Nephron progenitor cell (in vitro differentiated cells): Measurements from ENCODE around the gene STEAP1B.
"Not testable (repeated sequence)": the region's sequence is repeated elsewhere in the genome, so short reads cannot be mapped to it uniquely, and the experiment has no call there.

Experiments
- DNase-seq: peaks from one replicate; pipeline ENCODE4 v3.0.0; 2021
- H3K27ac Mint-ChIP-seq: 2 replicates; pipeline ENCODE4 v1.8.0; 2021; ENCODE audit warnings: mild to moderate bottlenecking, moderate library complexity, mixed read lengths
- H3K27me3 Mint-ChIP-seq: 2 replicates; pipeline ENCODE4 v1.8.0; 2021; ENCODE audit warnings: mild to moderate bottlenecking, low read depth, mixed read lengths; ENCODE audit not compliant: poor library complexity
- H3K36me3 Mint-ChIP-seq: 2 replicates; pipeline ENCODE4 v1.8.0; 2021; ENCODE audit warnings: low read depth, mixed read lengths
- H3K4me1 Mint-ChIP-seq: 2 replicates; pipeline ENCODE4 v1.8.0; 2021; ENCODE audit warnings: mixed read lengths
- H3K4me3 Mint-ChIP-seq: 2 replicates; pipeline ENCODE4 v1.8.0; 2021; ENCODE audit warnings: mild to moderate bottlenecking, moderate library complexity, mixed read lengths
- H3K9me3 Mint-ChIP-seq: 2 replicates; pipeline ENCODE4 v1.8.0; 2021; ENCODE audit warnings: mild to moderate bottlenecking, moderate library complexity, mixed read lengths
- CTCF ChIP-seq: fragments of 200-600 bp; sonication (generic); IDR thresholded peaks from 2 replicates; pipeline ENCODE4 v1.5.0; 2021; ENCODE audit warnings: antibody characterized with exemption

The STEAP1B gene

DNA sequence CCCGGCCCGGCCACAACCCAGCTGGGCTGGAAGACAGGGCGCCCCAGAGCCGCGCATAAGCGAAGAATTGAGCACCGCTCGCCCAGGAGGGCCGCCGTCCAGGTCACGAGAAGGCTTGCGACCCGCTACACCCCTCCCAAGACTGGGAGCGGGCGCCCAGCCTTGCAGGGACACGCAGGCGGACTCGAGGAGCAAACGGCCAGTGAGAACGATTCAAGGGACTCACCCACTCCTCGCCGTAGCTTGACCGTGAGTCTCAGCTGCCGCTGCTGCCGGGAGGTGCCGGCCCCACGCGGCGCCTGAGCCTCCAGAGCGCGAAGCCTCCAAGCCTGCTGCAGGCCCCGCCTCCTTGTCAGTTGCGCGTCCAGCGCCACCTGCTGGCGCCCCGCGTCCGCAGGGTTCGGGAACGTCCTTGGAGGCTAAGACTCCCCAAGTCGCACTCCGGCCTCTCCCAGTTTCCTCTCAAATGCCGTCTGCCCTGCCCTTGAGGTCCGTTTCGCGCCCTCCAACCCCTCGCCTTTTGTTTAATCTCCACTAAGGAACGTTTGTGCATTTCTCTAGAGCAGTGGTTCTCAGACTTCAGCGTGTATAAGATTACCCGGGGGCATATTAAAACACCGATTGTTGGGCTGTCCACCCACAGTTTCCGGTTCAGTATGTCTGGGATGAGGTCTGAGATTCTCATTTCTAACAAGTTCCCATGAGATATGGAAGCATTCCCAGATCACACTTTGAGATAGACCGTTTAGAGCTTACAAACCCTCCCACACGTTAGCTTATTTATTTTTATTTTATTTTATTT, at the start of gene STEAP1B:
STEAP1B (minus strand) TSS at position 301 of the 802 bp plus-strand sequence. CDS start 5,333 bp downstream, outside the sequence.
- not testable (repeated sequence) for H3K4me1 Mint-ChIP-seq, H3K9me3 Mint-ChIP-seq, H3K36me3 Mint-ChIP-seq, H3K27ac Mint-ChIP-seq
- peak within 1 kb of the TSS; percentile 67 for H3K4me3 Mint-ChIP-seq
- peak; percentile 56 for TF ChIP-seq CTCF
- DNase-seq: peak; percentile 94
- H3K27me3 Mint-ChIP-seq: peaks cover 31% of the 10 kb centered on the region

DNA sequence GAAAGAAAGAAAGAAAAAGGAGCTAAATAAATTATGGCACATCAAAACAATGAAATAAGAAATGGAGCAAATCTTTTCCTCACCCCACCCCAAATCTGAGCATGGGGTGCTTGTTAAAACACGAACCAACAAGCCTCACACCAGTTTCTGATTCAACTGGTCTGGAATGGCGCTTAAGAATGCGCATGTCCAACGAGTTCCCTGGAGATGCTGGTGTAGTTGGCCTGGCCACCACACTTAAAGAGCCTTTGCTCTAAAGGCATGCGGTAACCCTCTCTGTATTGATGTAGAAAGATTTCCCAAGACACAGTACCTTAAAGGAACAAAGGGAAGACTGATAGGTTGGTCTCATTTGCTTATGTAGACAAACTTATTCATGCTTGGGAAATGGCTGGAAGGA, 49.1 kb upstream of the STEAP1B start:
- peaks cover 21% of the 10 kb centered on the region for H3K4me1 Mint-ChIP-seq
- no peaks in the 10 kb centered on the region for H3K9me3 Mint-ChIP-seq
- H3K36me3 Mint-ChIP-seq: no peaks in the 10 kb centered on the region
- H3K27me3 Mint-ChIP-seq: peaks cover 38% of the 10 kb centered on the region
- H3K27ac Mint-ChIP-seq: no peak overlapping the region
- no peak for TF ChIP-seq CTCF
- H3K4me3 Mint-ChIP-seq: peak overlapping the region; percentile 92
- no peak for DNase-seq

GRCh38 chr7:22548313-22548712, 48.3 kb upstream of the STEAP1B start:
- H3K27me3 Mint-ChIP-seq: peaks cover 35% of the 10 kb centered on the region
- H3K36me3 Mint-ChIP-seq: no peaks in the 10 kb centered on the region
- H3K27ac Mint-ChIP-seq: no peak overlapping the region
- peak overlapping the region; percentile 44 for H3K4me3 Mint-ChIP-seq
- peaks cover 21% of the 10 kb centered on the region for H3K4me1 Mint-ChIP-seq
- DNase-seq: no peak
- no peak for TF ChIP-seq CTCF
- no peaks in the 10 kb centered on the region for H3K9me3 Mint-ChIP-seq

DNA sequence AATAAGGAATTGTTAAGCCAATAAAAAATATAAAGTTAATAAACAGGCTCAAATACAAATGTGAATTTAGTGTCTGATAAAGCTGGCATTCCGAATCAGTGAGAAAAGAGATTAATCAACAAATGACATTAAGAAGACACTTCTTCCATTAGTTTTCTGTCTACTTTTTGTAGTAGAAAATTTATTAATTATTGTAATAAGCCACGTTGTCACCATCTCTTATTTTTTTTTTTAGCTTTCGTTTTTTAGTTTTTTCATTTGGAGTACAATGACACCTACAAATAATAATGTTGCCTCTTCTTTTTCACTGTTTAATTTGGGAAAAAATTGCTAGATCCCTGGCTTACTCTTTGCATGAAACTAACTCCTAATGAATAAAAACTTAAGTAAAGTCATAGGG, 46.8 kb upstream of the STEAP1B start:
- Mint-ChIP-seq H3K9me3 (no peaks in the 10 kb centered on the region), H3K27ac (no peak overlapping the region), H3K4me3 (no peak overlapping the region), H3K27me3 (peaks cover 35% of the 10 kb centered on the region), H3K36me3 (no peaks in the 10 kb centered on the region), H3K4me1 (peaks cover 21% of the 10 kb centered on the region)
- TF ChIP-seq CTCF: no peak
- no peak for DNase-seq

- TF ChIP-seq CTCF: no peak
- no peaks in the 10 kb centered on the region for H3K36me3 Mint-ChIP-seq
- peaks cover 27% of the 10 kb centered on the region for H3K27me3 Mint-ChIP-seq
- no peak for DNase-seq
- H3K4me1 Mint-ChIP-seq: peaks cover 21% of the 10 kb centered on the region
- H3K9me3 Mint-ChIP-seq: no peaks in the 10 kb centered on the region
- H3K4me3 Mint-ChIP-seq: no peak overlapping the region
- H3K27ac Mint-ChIP-seq: peak overlapping the region; percentile 42
Measured at GRCh38 chr7:22545529-22545928, 45.5 kb upstream of the STEAP1B start.

GRCh38 chr7:22544245-22544644, 44.3 kb upstream of the STEAP1B start:
- DNase-seq: no peak
- Mint-ChIP-seq H3K4me1 (peaks cover 12% of the 10 kb centered on the region), H3K9me3 (no peaks in the 10 kb centered on the region), H3K27me3 (peaks cover 17% of the 10 kb centered on the region), H3K4me3 (no peak overlapping the region), H3K36me3 (no peaks in the 10 kb centered on the region), H3K27ac (no peak overlapping the region)
- TF ChIP-seq CTCF: no peak
